ENCODE data around the gene MSMP.

DNA sequence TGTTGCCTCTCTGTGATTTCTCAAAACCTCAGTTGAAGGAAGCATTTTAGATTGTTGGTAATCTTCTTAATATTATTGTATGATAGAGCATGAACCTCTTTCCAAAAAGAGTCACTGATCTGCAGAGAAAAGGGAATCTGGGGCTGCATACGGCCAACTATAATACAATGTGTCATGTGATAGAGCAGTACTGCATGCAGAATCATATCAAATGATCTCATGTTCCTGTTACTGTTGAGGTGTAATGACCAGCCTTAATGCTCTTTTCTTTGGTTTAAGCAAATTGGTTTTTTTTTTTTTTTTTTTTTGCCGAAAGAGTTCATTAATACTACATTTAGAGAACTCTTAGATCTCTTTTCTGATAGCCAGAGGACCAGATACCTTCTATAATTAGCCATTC is 12.9 kb upstream of the MSMP start:
- TF ChIP-seq, protein P1, sequence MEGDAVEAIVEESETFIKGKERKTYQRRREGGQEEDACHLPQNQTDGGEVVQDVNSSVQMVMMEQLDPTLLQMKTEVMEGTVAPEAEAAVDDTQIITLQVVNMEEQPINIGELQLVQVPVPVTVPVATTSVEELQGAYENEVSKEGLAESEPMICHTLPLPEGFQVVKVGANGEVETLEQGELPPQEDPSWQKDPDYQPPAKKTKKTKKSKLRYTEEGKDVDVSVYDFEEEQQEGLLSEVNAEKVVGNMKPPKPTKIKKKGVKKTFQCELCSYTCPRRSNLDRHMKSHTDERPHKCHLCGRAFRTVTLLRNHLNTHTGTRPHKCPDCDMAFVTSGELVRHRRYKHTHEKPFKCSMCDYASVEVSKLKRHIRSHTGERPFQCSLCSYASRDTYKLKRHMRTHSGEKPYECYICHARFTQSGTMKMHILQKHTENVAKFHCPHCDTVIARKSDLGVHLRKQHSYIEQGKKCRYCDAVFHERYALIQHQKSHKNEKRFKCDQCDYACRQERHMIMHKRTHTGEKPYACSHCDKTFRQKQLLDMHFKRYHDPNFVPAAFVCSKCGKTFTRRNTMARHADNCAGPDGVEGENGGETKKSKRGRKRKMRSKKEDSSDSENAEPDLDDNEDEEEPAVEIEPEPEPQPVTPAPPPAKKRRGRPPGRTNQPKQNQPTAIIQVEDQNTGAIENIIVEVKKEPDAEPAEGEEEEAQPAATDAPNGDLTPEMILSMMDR (IDR thresholded peaks at IDR 0.05), result no peak
- TF ChIP-seq EZH2phosphoT487 (IDR thresholded peaks at IDR 0.05) (no peak), EZH2 (IDR thresholded peaks at IDR 0.05) (no peak)

Data from neural progenitor cell (in vitro differentiated cells).